CD4-positive, alpha-beta T cell treated with Interleukin-10 for 1 hour (primary cell): Measurements from ENCODE around the gene IDI2.
"Not testable (repeated sequence)": the region's sequence is repeated elsewhere in the genome, so short reads cannot be mapped to it uniquely, and the experiment has no call there.

Experiments
- DNase-seq: peaks from one replicate; pipeline ENCODE4 v3.0.0-alpha.2; 2020

Gene IDI2

GRCh38 chr10:1025683-1026082 lies at the start of gene IDI2:
IDI2 (minus strand) TSS chr10:1025859; CDS start chr10:1024723, 1,136 bp downstream.
- no peak for DNase-seq

- peak; percentile 25 for DNase-seq
Measured at GRCh38 chr10:1074748-1075308, 49.2 kb upstream of the IDI2 start.

- DNase-seq = peak; percentile 13
Measured at GRCh38 chr10:1074052-1074747, 48.5 kb upstream of the IDI2 start.

- no peak for DNase-seq
Measured at GRCh38 chr10:1070919-1071318, 45.3 kb upstream of the IDI2 start.

- DNase-seq = no peak
Measured at GRCh38 chr10:1068380-1069361, 43.0 kb upstream of the IDI2 start.

- DNase-seq = not testable (repeated sequence)
Measured at GRCh38 chr10:1066734-1067133, 41.1 kb upstream of the IDI2 start.

GRCh38 chr10:1064964-1065247 lies 39.2 kb upstream of the IDI2 start:
- DNase-seq = no peak

GRCh38 chr10:1063232-1063865 lies 37.7 kb upstream of the IDI2 start:
- DNase-seq = peak; percentile 51

GRCh38 chr10:1061930-1062774 lies 36.5 kb upstream of the IDI2 start:
- peak; percentile 29 for DNase-seq

- DNase-seq = no peak
Measured at GRCh38 chr10:1059902-1060301, 34.2 kb upstream of the IDI2 start.

GRCh38 chr10:1058017-1058416 lies 32.4 kb upstream of the IDI2 start:
- no peak for DNase-seq

GRCh38 chr10:1057106-1057657 lies 31.5 kb upstream of the IDI2 start:
- DNase-seq = no peak

- peak; percentile 88 for DNase-seq
Measured at GRCh38 chr10:1056326-1057105, 30.9 kb upstream of the IDI2 start, which contains the start of gene WDR37. WDR37 (plus strand) TSS chr10:1056385; CDS start chr10:1072156, 15,771 bp downstream.

GRCh38 chr10:1054684-1055083 lies 29.0 kb upstream of the IDI2 start:
- no peak for DNase-seq

GRCh38 chr10:1050554-1050953 lies 24.9 kb upstream of the IDI2 start:
- peak; percentile 66 for DNase-seq

GRCh38 chr10:1050145-1050544 lies 24.5 kb upstream of the IDI2 start:
- peak; percentile 29 for DNase-seq

- DNase-seq = no peak
Measured at GRCh38 chr10:1049425-1049958, 23.8 kb upstream of the IDI2 start.

GRCh38 chr10:1048732-1049424 lies 23.2 kb upstream of the IDI2 start, which contains the start of gene IDI1:
IDI1 (minus strand) TSS chr10:1049119; CDS start chr10:1049003, 116 bp downstream.
- DNase-seq = peak; percentile 98

- peak; percentile 70 for DNase-seq
Measured at GRCh38 chr10:1048349-1048731, 22.7 kb upstream of the IDI2 start.

- peak; percentile 28 for DNase-seq
Measured at GRCh38 chr10:1047937-1048336, 22.3 kb upstream of the IDI2 start.
